Measurements from ENCODE around the gene PRR36. TPM values are rescaled to one million over a fixed set of nuclear protein-coding genes. Genes with fewer than 3 reads are reported as not detected.

Gene PRR36
- total and polyA plus RNA-seq, 10 donors, result 0.02 to 0.43 (median 0.09) TPM; not detected in 3

GRCh38 chr19:7883105-7883504 lies 8.9 kb upstream of the PRR36 start:
- H3K9me3 ChIP-seq, result peaks cover 0 to 4% (median 0%) of the 10 kb centered on the region in 8 donors
- 78 to 95% (median 89%) methylated on average over 4 of the region's 4 CpGs for WGBS, 5 donors
- H3K4me3 ChIP-seq, result no peak overlapping the region
- TF ChIP-seq, protein P1, sequence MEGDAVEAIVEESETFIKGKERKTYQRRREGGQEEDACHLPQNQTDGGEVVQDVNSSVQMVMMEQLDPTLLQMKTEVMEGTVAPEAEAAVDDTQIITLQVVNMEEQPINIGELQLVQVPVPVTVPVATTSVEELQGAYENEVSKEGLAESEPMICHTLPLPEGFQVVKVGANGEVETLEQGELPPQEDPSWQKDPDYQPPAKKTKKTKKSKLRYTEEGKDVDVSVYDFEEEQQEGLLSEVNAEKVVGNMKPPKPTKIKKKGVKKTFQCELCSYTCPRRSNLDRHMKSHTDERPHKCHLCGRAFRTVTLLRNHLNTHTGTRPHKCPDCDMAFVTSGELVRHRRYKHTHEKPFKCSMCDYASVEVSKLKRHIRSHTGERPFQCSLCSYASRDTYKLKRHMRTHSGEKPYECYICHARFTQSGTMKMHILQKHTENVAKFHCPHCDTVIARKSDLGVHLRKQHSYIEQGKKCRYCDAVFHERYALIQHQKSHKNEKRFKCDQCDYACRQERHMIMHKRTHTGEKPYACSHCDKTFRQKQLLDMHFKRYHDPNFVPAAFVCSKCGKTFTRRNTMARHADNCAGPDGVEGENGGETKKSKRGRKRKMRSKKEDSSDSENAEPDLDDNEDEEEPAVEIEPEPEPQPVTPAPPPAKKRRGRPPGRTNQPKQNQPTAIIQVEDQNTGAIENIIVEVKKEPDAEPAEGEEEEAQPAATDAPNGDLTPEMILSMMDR (IDR thresholded peaks at IDR 0.05 in 8 of 11, conservative IDR thresholded peaks at IDR 0.05 in 3 of 11), result no peak
- TF ChIP-seq POLR2A (IDR thresholded peaks at IDR 0.05), result no peak
- TF ChIP-seq POLR2AphosphoS5 (IDR thresholded peaks at IDR 0.05), result no peak
- no peak overlapping the region for H3K27ac ChIP-seq
- peaks cover 0 to 3% (median under 1%) of the 10 kb centered on the region in 6 donors for H3K4me1 ChIP-seq
- intact Hi-C loops (cut with DNase I; ENCODE audit: low total_unique reads), result no loop called here
- DNase-seq, result no peak
- H3K27me3 ChIP-seq (replicated peaks in 1 of 7), result peaks cover 0 to 22% (median 8%) of the 10 kb centered on the region in 7 donors
- H3K36me3 ChIP-seq, result no peaks in the 10 kb centered on the region

DNA sequence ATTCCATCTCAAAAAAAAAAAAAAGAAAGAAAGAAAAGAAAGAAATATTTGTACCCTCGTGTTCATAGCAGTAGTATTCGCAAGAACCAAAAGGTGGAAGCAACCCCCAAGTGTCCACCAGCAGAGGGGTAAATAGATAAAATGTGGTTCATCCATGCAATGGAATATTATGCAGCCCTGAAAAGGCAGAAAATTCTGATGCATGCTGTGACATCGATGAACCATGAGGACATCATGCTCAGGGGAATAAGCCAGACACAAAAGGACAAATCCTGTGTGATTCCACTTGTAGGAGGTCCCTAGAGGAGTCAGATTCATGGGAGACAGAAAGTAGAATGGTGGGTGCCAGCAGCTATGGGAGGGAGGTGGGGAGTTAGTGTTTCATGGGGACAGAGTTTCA lies 7.7 kb upstream of the PRR36 start:
- Histone ChIP-seq H3K27me3 (replicated peaks in 1 of 7) (peaks cover 0 to 14% (median 0%) of the 10 kb centered on the region in 7 donors), H3K36me3 (no peaks in the 10 kb centered on the region), H3K9me3 (peaks cover 0 to 4% (median 0%) of the 10 kb centered on the region in 8 donors), H3K4me3 (no peak overlapping the region), H3K4me1 (no peaks in the 10 kb centered on the region), H3K27ac (no peak overlapping the region)
- WGBS, 5 donors, result 89 to 98% (median 93%) methylated on average over 3 of the region's 3 CpGs
- intact Hi-C loops (cut with DNase I; ENCODE audit: low total_unique reads), result no loop called here
- TF ChIP-seq POLR2A (IDR thresholded peaks at IDR 0.05), result no peak
- TF ChIP-seq, protein P1 (IDR thresholded peaks at IDR 0.05 in 8 of 11, conservative IDR thresholded peaks at IDR 0.05 in 3 of 11), result no peak
- no peak for TF ChIP-seq POLR2AphosphoS5 (IDR thresholded peaks at IDR 0.05)
- DNase-seq, result no peak

DNA sequence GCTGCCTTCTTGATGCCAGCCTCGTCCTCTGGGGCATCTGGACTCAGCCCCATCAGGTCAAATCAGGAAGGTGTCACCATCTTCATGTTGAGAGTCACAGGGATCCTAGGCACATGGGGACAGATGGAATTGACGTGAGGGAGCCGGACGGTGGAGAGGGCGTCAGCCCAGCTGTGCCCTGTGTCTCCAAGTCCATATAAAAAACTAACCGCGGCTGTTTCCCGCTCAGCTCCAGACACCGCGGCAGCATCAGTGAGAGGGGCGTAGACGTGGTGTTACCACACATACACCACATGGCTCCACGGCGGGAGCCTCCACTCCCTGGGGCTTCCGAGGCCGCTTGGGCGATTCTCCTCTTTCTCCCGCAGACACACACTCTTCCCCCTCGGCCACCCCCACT lies 5.6 kb upstream of the PRR36 start:
- peaks cover 0 to 4% (median 0%) of the 10 kb centered on the region in 8 donors for H3K9me3 ChIP-seq
- 85 to 94% (median 88%) methylated on average over 19 of the region's 19 CpGs for WGBS, 5 donors
- DNase-seq, result no peak

GRCh38 chr19:7879111-7879807 lies 5.1 kb upstream of the PRR36 start:
- Histone ChIP-seq H3K4me3 (no peak overlapping the region), H3K4me1 (peaks cover 0 to 9% (median 6%) of the 10 kb centered on the region in 6 donors), H3K36me3 (no peaks in the 10 kb centered on the region), H3K9me3 (peaks cover 0 to 4% (median 0%) of the 10 kb centered on the region in 8 donors), H3K27ac (no peak overlapping the region), H3K27me3 (replicated peaks in 1 of 7) (peaks cover 0 to 29% (median 12%) of the 10 kb centered on the region in 7 donors)
- TF ChIP-seq, protein P1 (IDR thresholded peaks at IDR 0.05 in 8 of 11, conservative IDR thresholded peaks at IDR 0.05 in 3 of 11), result no peak
- TF ChIP-seq POLR2AphosphoS5 (IDR thresholded peaks at IDR 0.05), result no peak
- no peak for TF ChIP-seq POLR2A (IDR thresholded peaks at IDR 0.05)
- intact Hi-C loops (cut with DNase I; ENCODE audit: low total_unique reads), result no loop called here
- 70 to 84% (median 76%) methylated on average over 10 to 18 of the region's 18 CpGs for WGBS, 5 donors
- DNase-seq, result no peak

More for the DNA sequence above, 5.6 kb upstream of the PRR36 start:
- Histone ChIP-seq H3K36me3 (no peaks in the 10 kb centered on the region), H3K27me3 (replicated peaks in 1 of 7) (peaks cover 0 to 23% (median 6%) of the 10 kb centered on the region in 7 donors), H3K4me3 (no peak overlapping the region), H3K27ac (no peak overlapping the region), H3K4me1 (peaks cover 0 to 3% (median under 1%) of the 10 kb centered on the region in 6 donors)
- TF ChIP-seq POLR2AphosphoS5 (IDR thresholded peaks at IDR 0.05), result no peak
- TF ChIP-seq POLR2A (IDR thresholded peaks at IDR 0.05), result no peak
- TF ChIP-seq, protein P1 (IDR thresholded peaks at IDR 0.05 in 8 of 11, conservative IDR thresholded peaks at IDR 0.05 in 3 of 11), result no peak
- intact Hi-C loops (cut with DNase I; ENCODE audit: low total_unique reads), result no loop called here
